ENCODE results near the gene TBL1XR1. TPM values are rescaled to one million over a fixed set of nuclear protein-coding genes. Genes with fewer than 3 reads are reported as not detected.

The TBL1XR1 gene
- total and polyA plus RNA-seq, 2 of the 8 experiments (the other 6 are each of a cell fraction or from before 2014, with no cell fraction given): 28.1 to 147 TPM

GRCh38 chr3:177146646-177147045 lies 50.6 kb downstream of the TBL1XR1 start (continued):
- TF ChIP-seq CTCF (IDR thresholded peaks at IDR 0.05; ENCODE audit: control extremely low read depth in 1 of 3, insufficient read depth in 1 of 3, low read depth in 1 of 3, low read length in 3 of 3) (no peak), CEBPB (IDR thresholded peaks at IDR 0.05; ENCODE audit: low read depth, low read length) (no peak)

Data from H1 (cell line).